Measurements from ENCODE around the gene MGAT3. TPM values are rescaled to one million over a fixed set of nuclear protein-coding genes. Genes with fewer than 3 reads are reported as not detected.

MGAT3 gene
- total RNA-seq, 4 donors from 2014 or later, result 0.08 to 1.3 (median 0.62) TPM

DNA sequence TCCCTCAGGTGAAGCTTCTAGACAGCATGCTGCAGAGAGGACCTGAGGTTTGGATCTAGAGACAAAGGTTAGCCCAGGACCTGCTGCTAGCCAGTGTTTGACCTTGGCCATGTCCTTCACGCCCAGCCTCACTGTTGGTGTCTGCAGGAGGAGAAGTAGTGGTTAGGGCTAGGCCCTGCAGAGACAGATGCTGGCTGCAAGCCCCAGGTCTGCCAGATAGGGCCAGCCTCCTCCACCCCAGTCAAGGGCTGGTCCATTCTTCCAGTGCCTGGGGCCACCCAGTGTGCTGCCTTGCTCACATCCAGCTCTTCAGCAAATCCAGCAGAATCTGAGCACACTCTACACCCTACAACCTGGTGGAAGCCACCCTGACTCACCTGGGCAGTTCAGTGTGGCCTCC, 23.7 kb downstream of the MGAT3 start:
- no peaks in the 10 kb centered on the region for H3K36me3 ChIP-seq
- peaks cover 0 to 6% (median 0%) of the 10 kb centered on the region in 3 donors for H3K4me1 ChIP-seq
- DNase-seq, result no peak
- 80% methylated on average over 1 of the region's 1 CpG; no CpG with 5 or more reads in 1 of the 2 donors for whole genome bisulfite sequencing, 2 donors
- no peak overlapping the region for H3K4me3 ChIP-seq
- H3K9me3 ChIP-seq, result no peaks in the 10 kb centered on the region
- H3K27ac ChIP-seq, result no peak overlapping the region
- H3K27me3 ChIP-seq, result peaks cover 0 to 5% (median 0%) of the 10 kb centered on the region in 4 donors
- TF ChIP-seq, protein P1, sequence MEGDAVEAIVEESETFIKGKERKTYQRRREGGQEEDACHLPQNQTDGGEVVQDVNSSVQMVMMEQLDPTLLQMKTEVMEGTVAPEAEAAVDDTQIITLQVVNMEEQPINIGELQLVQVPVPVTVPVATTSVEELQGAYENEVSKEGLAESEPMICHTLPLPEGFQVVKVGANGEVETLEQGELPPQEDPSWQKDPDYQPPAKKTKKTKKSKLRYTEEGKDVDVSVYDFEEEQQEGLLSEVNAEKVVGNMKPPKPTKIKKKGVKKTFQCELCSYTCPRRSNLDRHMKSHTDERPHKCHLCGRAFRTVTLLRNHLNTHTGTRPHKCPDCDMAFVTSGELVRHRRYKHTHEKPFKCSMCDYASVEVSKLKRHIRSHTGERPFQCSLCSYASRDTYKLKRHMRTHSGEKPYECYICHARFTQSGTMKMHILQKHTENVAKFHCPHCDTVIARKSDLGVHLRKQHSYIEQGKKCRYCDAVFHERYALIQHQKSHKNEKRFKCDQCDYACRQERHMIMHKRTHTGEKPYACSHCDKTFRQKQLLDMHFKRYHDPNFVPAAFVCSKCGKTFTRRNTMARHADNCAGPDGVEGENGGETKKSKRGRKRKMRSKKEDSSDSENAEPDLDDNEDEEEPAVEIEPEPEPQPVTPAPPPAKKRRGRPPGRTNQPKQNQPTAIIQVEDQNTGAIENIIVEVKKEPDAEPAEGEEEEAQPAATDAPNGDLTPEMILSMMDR (IDR thresholded peaks at IDR 0.05), result no peak
- no peak for TF ChIP-seq POLR2A (IDR thresholded peaks at IDR 0.05)
- intact Hi-C loops (cut with DNase I), result no loop called here

DNA sequence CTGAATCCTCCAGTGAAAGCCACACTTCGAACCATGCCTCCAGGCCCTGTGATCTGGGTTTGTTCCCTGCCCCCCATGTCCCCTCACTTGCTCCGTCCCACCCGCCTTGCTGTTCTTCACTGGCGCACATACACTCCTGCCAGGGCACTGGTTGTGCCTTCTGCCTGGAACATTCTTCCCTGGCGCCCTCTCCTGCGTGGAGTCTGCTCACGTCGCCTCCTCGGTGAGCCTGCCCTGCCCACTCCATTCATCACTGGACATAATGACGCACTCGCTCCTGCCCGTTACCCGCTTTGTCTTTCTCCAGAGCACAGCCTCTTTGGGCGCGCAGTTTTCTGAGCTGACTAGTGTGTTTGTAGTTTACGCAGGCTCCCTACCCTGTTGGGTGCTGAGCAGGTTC, 24.2 kb downstream of the MGAT3 start:
- TF ChIP-seq, protein P1 (IDR thresholded peaks at IDR 0.05), result no peak
- TF ChIP-seq POLR2A (IDR thresholded peaks at IDR 0.05), result no peak
- H3K27ac ChIP-seq, result no peak overlapping the region
- no peaks in the 10 kb centered on the region for H3K36me3 ChIP-seq
- no peaks in the 10 kb centered on the region for H3K9me3 ChIP-seq
- DNase-seq, result no peak
- peaks cover 0 to 6% (median 0%) of the 10 kb centered on the region in 3 donors for H3K4me1 ChIP-seq
- intact Hi-C loops (cut with DNase I), result no loop called here
- H3K4me3 ChIP-seq, result no peak overlapping the region
- WGBS, 2 donors, result 88 to 91% methylated on average over 16 of the region's 16 CpGs
- peaks cover 0 to 5% (median 0%) of the 10 kb centered on the region in 4 donors for H3K27me3 ChIP-seq

DNA sequence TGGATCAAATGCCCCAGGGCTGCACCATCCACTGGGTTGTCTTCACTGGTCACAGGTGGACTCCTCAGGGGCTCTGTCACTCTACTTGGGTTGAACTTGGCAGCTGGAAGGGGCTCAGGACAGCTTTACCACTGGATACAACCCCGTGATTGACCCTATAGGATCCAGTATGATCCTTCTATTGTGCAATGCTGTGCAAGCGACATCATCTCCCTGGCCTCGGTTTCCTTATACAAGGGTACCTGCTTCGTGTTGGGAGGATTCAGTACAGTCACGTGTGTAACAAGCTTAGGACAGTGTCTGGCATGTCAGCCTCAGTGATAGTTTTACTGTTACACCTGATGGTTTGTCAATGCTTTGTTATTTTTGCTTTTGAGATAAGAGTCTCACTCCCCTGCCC, 24.8 kb downstream of the MGAT3 start:
- Histone ChIP-seq H3K27me3 (peaks cover 0 to 5% (median 0%) of the 10 kb centered on the region in 4 donors), H3K27ac (no peak overlapping the region), H3K4me1 (peaks cover 0 to 6% (median 0%) of the 10 kb centered on the region in 3 donors), H3K4me3 (no peak overlapping the region), H3K36me3 (no peaks in the 10 kb centered on the region), H3K9me3 (no peaks in the 10 kb centered on the region)
- no peak for TF ChIP-seq POLR2A (IDR thresholded peaks at IDR 0.05)
- no peak for DNase-seq
- intact Hi-C loops (cut with DNase I), result no loop called here
- 80 to 84% methylated on average over 4 to 5 of the region's 5 CpGs for WGBS, 2 donors

DNA sequence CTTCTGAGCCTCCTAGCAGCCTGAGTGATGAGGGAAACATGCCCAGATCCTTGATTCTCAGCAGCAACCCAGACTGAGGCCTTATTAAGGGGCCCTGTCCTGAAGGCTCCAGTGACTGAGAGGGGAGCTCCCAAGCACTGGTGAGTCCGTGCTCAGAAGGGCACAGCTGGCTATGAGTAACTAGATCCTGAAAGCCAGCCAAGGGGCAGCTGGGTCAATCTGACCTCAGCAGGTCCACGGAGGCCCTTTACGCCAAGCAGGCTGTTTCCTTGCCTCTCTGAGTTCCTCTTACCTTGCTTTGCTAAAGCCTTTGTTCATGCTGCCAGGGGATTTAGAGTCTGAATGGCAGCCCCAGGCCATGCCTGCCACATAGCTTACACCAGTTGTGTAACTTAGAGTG, 26.0 kb downstream of the MGAT3 start:
- intact Hi-C loops (cut with DNase I), result no loop called here
- H3K27ac ChIP-seq, result no peak overlapping the region
- H3K27me3 ChIP-seq, result peaks cover 0 to 5% (median 0%) of the 10 kb centered on the region in 4 donors
- H3K4me3 ChIP-seq, result no peak overlapping the region
- TF ChIP-seq, protein P1 (IDR thresholded peaks at IDR 0.05), result no peak
- no peak for TF ChIP-seq POLR2A (IDR thresholded peaks at IDR 0.05)
- no peaks in the 10 kb centered on the region for H3K9me3 ChIP-seq
- DNase-seq, result no peak
- H3K36me3 ChIP-seq, result no peaks in the 10 kb centered on the region
- peaks cover 0 to 6% (median 0%) of the 10 kb centered on the region in 3 donors for H3K4me1 ChIP-seq
- 44 to 61% methylated on average over 3 of the region's 3 CpGs for WGBS, 2 donors

DNA sequence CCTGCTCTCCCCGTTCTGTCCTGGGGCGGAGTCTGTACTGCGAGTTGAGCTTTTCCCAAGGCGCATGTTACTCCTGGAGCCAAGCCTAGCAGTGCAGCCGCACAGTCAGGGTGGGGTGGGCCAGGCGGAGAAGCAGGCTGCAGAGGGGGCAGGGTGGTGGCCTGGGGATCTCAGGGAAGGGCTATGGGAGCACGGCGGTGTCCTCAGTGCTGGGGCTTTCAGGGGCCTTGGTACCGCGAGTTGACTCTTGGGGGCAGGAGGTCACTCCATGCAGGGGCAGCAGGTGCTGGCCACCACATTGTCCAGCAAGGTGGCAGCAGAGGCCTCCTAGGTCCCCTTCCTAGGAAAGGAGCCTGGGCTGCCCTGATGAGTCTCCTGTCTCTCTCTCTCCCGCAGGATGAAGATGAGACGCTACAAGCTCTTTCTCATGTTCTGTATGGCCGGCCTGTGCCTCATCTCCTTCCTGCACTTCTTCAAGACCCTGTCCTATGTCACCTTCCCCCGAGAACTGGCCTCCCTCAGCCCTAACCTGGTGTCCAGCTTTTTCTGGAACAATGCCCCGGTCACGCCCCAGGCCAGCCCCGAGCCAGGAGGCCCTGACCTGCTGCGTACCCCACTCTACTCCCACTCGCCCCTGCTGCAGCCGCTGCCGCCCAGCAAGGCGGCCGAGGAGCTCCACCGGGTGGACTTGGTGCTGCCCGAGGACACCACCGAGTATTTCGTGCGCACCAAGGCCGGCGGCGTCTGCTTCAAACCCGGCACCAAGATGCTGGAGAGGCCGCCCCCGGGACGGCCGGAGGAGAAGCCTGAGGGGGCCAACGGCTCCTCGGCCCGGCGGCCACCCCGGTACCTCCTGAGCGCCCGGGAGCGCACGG, 30.4 kb downstream of the MGAT3 start:
- Histone ChIP-seq H3K4me1 (peaks cover 0 to 11% (median 0%) of the 10 kb centered on the region in 3 donors), H3K4me3 (no peak overlapping the region), H3K27ac (no peak overlapping the region), H3K27me3 (peaks cover 0 to 5% (median 0%) of the 10 kb centered on the region in 4 donors), H3K36me3 (no peaks in the 10 kb centered on the region), H3K9me3 (no peaks in the 10 kb centered on the region)
- TF ChIP-seq, protein P1 (IDR thresholded peaks at IDR 0.05), result no peak
- TF ChIP-seq POLR2A (IDR thresholded peaks at IDR 0.05), result no peak
- DNase-seq, result no peak
- intact Hi-C loops (cut with DNase I), result no loop called here
- WGBS, 2 donors, result 49 to 62% methylated on average over 13 of the region's 45 CpGs
